Endodermal cell (in vitro differentiated cells): ENCODE results near the gene STK32B. TPM values are rescaled to one million over a fixed set of nuclear protein-coding genes. Genes with fewer than 3 reads are reported as not detected.

Experiments used
- DNase-seq: peaks from one replicate; pipeline ENCODE4 v3.0.0-alpha.2; 2017
- H3K27ac ChIP-seq: 2 replicates; pipeline ENCODE4 v1.5.1; 2013; ENCODE audit warnings: mild to moderate bottlenecking, low read depth, low read length, moderate library complexity
- H3K27me3 ChIP-seq: 2 replicates; pipeline ENCODE4 v1.6.1; 2013; ENCODE audit warnings: mild to moderate bottlenecking, low read length, moderate library complexity; ENCODE audit not compliant: insufficient read depth, control insufficient read depth, poor library complexity, severe bottlenecking
- H3K36me3 ChIP-seq: 2 replicates; pipeline ENCODE4 v1.7.0; 2013; ENCODE audit warnings: mild to moderate bottlenecking, low read length, moderate library complexity; ENCODE audit not compliant: control insufficient read depth, insufficient read depth
- H3K4me1 ChIP-seq: one replicate; pipeline ENCODE4 v1.7.0; 2013; ENCODE audit warnings: low read length; ENCODE audit not compliant: control insufficient read depth, insufficient read depth
- H3K4me3 ChIP-seq: 2 replicates; pipeline ENCODE4 v1.5.1; 2013; ENCODE audit warnings: mild to moderate bottlenecking, low read length, moderate library complexity
- H3K9ac ChIP-seq: 2 replicates; pipeline ENCODE4 v1.6.1; 2013; ENCODE audit warnings: mild to moderate bottlenecking, low read length, moderate library complexity; ENCODE audit not compliant: poor library complexity, severe bottlenecking; ENCODE audit errors: extremely low read depth
- H3K9me3 ChIP-seq: 2 replicates; pipeline ENCODE4 v1.6.1; 2013; ENCODE audit warnings: mild to moderate bottlenecking, low read length, moderate library complexity; ENCODE audit not compliant: control insufficient read depth
- H3K27ac Mint-ChIP-seq: 2 replicates; pipeline ENCODE4 v1.8.0; 2020; ENCODE audit warnings: mixed read lengths
- H3K27me3 Mint-ChIP-seq: 2 replicates; pipeline ENCODE4 v1.8.0; 2021; ENCODE audit warnings: mild to moderate bottlenecking, mixed read lengths; ENCODE audit not compliant: insufficient read depth
- H3K36me3 Mint-ChIP-seq: 2 replicates; pipeline ENCODE4 v1.8.0; 2020; ENCODE audit warnings: low read depth, mixed read lengths
- H3K4me1 Mint-ChIP-seq: 2 replicates; pipeline ENCODE4 v1.8.0; 2020; ENCODE audit warnings: mixed read lengths
- H3K4me3 Mint-ChIP-seq: 2 replicates; pipeline ENCODE4 v1.8.0; 2020; ENCODE audit warnings: mild to moderate bottlenecking, moderate library complexity, mixed read lengths
- H3K9me3 Mint-ChIP-seq: 2 replicates; pipeline ENCODE4 v1.8.0; 2020; ENCODE audit warnings: mild to moderate bottlenecking, mixed read lengths
- WGBS, 2 experiments: methylation state at CpG; one replicate each; pipeline versions ENCODE4 v1.1.5 to v1.1.7; 2013; ENCODE audit warnings: missing lambda C conversion rate in 2 of 2, mixed read lengths in 1 of 2; ENCODE audit not compliant: insufficient coverage in 1 of 2, insufficient read length in 1 of 2; 5-methylcytosine and 5-hydroxymethylcytosine counted together
- total RNA-seq, 2 donors: library from RNA; stranded (reverse); fragmentation: NEBNext Ultra II Directional in 1 of 2; extraction: Animal tissue kit (Norgen Biotek cat#: 25700) in 1 of 2; gene quantifications; 2 replicates in 1 of 2; 3 replicates in 1 of 2; pipeline ENCODE4 v1.2.1, GENCODE V29; 2021
- TF ChIP-seq, protein P1 (sequence below): fragments of 200-600 bp; sonication (generic); conservative IDR thresholded peaks from 2 replicates; pipeline ENCODE4 v1.5.0; 2021; ENCODE audit warnings: antibody characterized with exemption, mild to moderate bottlenecking

STK32B gene
- total RNA-seq, 2 donors from 2014 or later, result 1.4 to 1.5 TPM

DNA sequence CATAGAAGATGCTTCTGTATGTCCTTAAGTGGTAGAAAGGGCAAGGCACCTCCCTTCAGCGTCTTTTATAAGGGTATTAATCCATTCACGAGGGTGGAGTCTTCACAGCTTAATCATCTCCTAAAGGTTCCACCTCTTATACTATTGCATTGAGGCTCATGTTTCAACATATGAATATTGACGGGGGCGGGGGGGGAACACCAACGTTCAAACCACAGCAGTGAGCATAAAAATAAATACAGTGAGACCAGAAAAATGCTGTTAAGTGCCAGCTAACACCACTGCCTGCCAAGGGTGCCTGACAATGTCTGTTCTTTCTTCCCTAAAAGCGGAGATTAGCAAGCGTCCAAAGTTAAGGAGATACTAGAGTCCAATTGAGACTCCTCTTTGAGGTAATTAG is 323.3 kb downstream of the STK32B start:
- H3K4me1 Mint-ChIP-seq, result no peaks in the 10 kb centered on the region
- H3K27ac Mint-ChIP-seq, result no peak overlapping the region
- Histone ChIP-seq H3K4me1 (no peaks in the 10 kb centered on the region), H3K9ac (no peak overlapping the region), H3K36me3 (no peaks in the 10 kb centered on the region), H3K27ac (no peak overlapping the region), H3K27me3 (no peaks in the 10 kb centered on the region), H3K9me3 (no peaks in the 10 kb centered on the region), H3K4me3 (no peak overlapping the region)
- peaks cover 10% of the 10 kb centered on the region for H3K27me3 Mint-ChIP-seq
- 86 to 91% methylated on average over 7 of the region's 7 CpGs for WGBS, 2 experiments
- H3K9me3 Mint-ChIP-seq, result peaks cover 5% of the 10 kb centered on the region
- no peak for DNase-seq
- TF ChIP-seq, protein P1, sequence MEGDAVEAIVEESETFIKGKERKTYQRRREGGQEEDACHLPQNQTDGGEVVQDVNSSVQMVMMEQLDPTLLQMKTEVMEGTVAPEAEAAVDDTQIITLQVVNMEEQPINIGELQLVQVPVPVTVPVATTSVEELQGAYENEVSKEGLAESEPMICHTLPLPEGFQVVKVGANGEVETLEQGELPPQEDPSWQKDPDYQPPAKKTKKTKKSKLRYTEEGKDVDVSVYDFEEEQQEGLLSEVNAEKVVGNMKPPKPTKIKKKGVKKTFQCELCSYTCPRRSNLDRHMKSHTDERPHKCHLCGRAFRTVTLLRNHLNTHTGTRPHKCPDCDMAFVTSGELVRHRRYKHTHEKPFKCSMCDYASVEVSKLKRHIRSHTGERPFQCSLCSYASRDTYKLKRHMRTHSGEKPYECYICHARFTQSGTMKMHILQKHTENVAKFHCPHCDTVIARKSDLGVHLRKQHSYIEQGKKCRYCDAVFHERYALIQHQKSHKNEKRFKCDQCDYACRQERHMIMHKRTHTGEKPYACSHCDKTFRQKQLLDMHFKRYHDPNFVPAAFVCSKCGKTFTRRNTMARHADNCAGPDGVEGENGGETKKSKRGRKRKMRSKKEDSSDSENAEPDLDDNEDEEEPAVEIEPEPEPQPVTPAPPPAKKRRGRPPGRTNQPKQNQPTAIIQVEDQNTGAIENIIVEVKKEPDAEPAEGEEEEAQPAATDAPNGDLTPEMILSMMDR, result no peak
- no peaks in the 10 kb centered on the region for H3K36me3 Mint-ChIP-seq
- no peak overlapping the region for H3K4me3 Mint-ChIP-seq

DNA sequence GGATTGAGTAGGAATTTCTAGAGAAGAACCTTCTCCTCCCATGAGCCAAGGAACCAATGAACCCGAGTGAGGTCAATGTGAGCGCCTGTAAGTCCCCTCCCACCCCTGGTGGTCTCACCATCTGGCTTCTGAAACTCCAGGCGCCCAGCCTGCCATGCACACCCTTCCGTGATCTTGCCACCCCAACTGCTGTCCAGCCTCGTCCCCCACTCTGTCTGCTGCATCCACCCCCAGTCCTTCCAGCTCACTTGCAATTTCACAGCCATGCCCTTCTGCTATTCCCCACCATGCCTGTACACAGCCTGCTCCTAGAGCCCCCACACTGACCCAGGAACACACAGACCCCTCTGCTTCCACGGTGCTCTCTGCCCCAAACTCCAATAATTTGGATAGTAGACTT is 323.7 kb downstream of the STK32B start:
- 90 to 100% methylated on average over 1 to 6 of the region's 6 CpGs for WGBS, 2 experiments
- Histone ChIP-seq H3K4me3 (no peak overlapping the region), H3K9ac (no peak overlapping the region), H3K9me3 (no peaks in the 10 kb centered on the region), H3K4me1 (no peaks in the 10 kb centered on the region), H3K27ac (no peak overlapping the region), H3K27me3 (no peaks in the 10 kb centered on the region), H3K36me3 (no peaks in the 10 kb centered on the region)
- no peak overlapping the region for H3K27ac Mint-ChIP-seq
- H3K36me3 Mint-ChIP-seq, result no peaks in the 10 kb centered on the region
- H3K27me3 Mint-ChIP-seq, result peaks cover 10% of the 10 kb centered on the region
- H3K4me3 Mint-ChIP-seq, result no peak overlapping the region
- H3K4me1 Mint-ChIP-seq, result no peaks in the 10 kb centered on the region
- H3K9me3 Mint-ChIP-seq, result peaks cover 5% of the 10 kb centered on the region
- TF ChIP-seq, protein P1, result no peak
- no peak for DNase-seq

DNA sequence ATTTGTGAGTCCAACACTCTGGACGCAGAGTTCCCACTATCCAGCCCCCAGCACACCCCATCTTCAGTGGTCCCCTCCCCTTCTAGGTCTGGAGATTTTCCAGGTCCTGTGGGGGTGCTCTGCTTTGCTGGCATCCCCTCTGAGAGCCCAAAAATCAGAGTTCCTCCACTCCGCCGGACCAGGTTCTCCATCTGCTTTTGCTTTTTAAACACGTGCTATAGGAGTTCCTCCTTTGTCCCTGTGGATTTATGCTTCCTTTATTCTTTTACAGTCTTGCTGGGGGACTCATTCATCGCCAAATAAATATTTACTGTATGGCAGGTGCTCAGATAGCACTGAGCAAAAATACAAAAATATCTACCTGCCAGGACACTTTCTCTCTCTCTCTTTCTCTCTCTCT is 324.7 kb downstream of the STK32B start:
- no peak overlapping the region for H3K27ac ChIP-seq
- no peak overlapping the region for H3K27ac Mint-ChIP-seq
- H3K9me3 ChIP-seq, result no peaks in the 10 kb centered on the region
- TF ChIP-seq, protein P1, result no peak
- H3K9me3 Mint-ChIP-seq, result peaks cover 5% of the 10 kb centered on the region
- no peak overlapping the region for H3K4me3 Mint-ChIP-seq
- no peaks in the 10 kb centered on the region for H3K36me3 ChIP-seq
- no peaks in the 10 kb centered on the region for H3K27me3 ChIP-seq
- H3K4me1 ChIP-seq, result no peaks in the 10 kb centered on the region
- WGBS, 2 experiments, result 91% methylated on average over 4 to 5 of the region's 5 CpGs
- H3K4me1 Mint-ChIP-seq, result no peaks in the 10 kb centered on the region
- no peak overlapping the region for H3K9ac ChIP-seq
- DNase-seq, result no peak
- no peak overlapping the region for H3K4me3 ChIP-seq
- peaks cover 10% of the 10 kb centered on the region for H3K27me3 Mint-ChIP-seq
- H3K36me3 Mint-ChIP-seq, result no peaks in the 10 kb centered on the region
